GM10266 (cell line): Measurements from ENCODE around the gene WWTR1.

Experiments
- DNase-seq: peaks from one replicate; pipeline ENCODE4 v3.0.0; 2012; ENCODE audit errors: extremely low spot score
- TF ChIP-seq, protein P1 (sequence below): IDR thresholded peaks from 2 replicates; pipeline ENCODE4 v1.5.1; 2012; ENCODE audit warnings: mild to moderate bottlenecking, low read depth; ENCODE audit not compliant: control insufficient read depth, insufficient read depth; ENCODE audit errors: missing control alignments

WWTR1 gene

GRCh38 chr3:149501524-149501923, 156.3 kb downstream of the WWTR1 start:
- TF ChIP-seq, protein P1, sequence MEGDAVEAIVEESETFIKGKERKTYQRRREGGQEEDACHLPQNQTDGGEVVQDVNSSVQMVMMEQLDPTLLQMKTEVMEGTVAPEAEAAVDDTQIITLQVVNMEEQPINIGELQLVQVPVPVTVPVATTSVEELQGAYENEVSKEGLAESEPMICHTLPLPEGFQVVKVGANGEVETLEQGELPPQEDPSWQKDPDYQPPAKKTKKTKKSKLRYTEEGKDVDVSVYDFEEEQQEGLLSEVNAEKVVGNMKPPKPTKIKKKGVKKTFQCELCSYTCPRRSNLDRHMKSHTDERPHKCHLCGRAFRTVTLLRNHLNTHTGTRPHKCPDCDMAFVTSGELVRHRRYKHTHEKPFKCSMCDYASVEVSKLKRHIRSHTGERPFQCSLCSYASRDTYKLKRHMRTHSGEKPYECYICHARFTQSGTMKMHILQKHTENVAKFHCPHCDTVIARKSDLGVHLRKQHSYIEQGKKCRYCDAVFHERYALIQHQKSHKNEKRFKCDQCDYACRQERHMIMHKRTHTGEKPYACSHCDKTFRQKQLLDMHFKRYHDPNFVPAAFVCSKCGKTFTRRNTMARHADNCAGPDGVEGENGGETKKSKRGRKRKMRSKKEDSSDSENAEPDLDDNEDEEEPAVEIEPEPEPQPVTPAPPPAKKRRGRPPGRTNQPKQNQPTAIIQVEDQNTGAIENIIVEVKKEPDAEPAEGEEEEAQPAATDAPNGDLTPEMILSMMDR, result no peak
- no peak for DNase-seq

- DNase-seq, result no peak
- TF ChIP-seq, protein P1, result no peak
Observed at GRCh38 chr3:149497966-149498670, 159.7 kb downstream of the WWTR1 start.

- TF ChIP-seq, protein P1, result no peak
- no peak for DNase-seq
Observed at GRCh38 chr3:149496891-149497290, 160.9 kb downstream of the WWTR1 start.

DNA sequence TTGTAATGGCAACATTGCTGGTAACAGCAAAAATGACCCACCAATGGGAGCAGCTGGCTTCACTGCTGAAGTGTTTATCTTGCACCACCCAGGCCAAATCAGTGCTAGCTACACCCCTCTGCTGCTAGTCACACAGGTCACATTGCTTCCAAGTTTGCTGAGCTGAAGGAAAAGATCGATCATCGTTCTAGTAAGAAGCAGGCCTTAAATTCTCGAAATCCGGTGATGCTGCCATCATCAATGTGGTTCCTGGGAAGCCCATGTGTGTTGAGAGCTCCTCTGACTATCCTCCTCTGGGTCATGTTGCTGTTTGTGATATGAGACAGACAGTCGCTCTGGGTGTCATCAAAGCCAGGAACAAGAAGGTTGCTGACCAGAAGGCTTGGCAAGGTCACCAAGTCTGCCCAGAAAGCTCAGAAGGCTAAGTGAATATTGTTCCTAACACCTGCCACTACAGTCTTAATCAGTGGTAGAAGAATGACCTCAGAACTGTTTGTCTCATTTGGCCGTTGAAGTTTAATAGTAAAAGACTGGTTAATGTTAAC, 162.2 kb downstream of the WWTR1 start:
- no peak for DNase-seq
- TF ChIP-seq, protein P1, result no peak

DNA sequence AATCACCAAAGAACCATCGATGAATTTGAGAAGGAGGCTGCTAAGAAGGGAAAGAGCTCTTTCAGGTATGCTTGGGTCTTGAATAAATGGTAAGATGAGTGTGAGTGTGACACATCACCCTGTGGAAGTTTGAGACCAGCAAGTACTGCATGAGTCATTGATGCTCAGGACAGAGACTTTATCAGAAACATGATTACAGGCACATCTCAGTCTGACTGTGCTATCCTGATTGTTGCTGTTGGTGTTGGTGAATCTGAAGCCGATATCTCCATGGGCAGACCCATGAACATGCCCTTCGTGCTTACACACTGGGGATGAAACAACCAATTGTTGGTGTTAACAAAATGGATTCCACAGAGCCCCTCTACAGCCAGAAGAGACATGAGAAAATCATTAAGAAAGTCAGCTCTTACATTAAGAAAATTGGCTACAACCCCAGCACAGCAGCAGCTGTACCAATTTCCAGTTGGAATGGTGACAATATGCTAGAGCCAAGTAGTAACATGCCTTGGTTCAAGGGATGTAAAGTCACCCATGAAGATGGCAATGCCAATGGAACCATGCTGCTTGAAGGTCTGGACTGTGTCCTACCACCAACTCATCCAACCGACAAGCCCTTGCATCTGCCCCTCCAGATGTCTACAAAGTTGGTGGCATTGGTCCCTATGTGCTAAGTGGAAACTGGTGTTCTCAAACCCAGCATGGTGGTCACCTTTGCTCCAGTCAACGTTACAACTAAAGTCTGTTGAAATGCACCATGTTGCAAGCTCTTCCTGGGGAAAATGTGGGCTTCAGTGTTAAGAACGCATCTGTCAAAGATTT, 162.9 kb downstream of the WWTR1 start:
- TF ChIP-seq, protein P1, result no peak
- DNase-seq, result no peak

- TF ChIP-seq, protein P1, result peak; percentile 63
- peak; percentile 38 for DNase-seq
Observed at GRCh38 chr3:149494022-149494758, 163.6 kb downstream of the WWTR1 start.
